Esophagus muscularis mucosa (tissue), 4 donors: ENCODE data around the gene GRPR.

Experiments
- EP300 ChIP-seq: sonication (generic); formaldehyde crosslinking; IDR thresholded peaks from one replicate; pipeline ENCODE4 v1.6.1; 2017; ENCODE audit warnings: antibody characterized with exemption
- POLR2A ChIP-seq: fragments of 450-650 bp; IDR thresholded peaks from one replicate; pipeline ENCODE4 v1.6.1; 2017; ENCODE audit warnings: antibody characterized with exemption, moderate library complexity, mild to moderate bottlenecking, low read depth
- POLR2AphosphoS5 ChIP-seq, 2 donors: sonication (generic); formaldehyde crosslinking; IDR thresholded peaks; one replicate each; pipeline ENCODE4 v1.6.1; 2017; ENCODE audit warnings: antibody characterized with exemption in 2 of 2
- TF ChIP-seq, protein P1 (sequence below), 3 experiments: fragments of 200-600 bp in 2 of 3; fragments of 450-650 bp in 1 of 3; sonication (generic) in 2 of 3; IDR thresholded peaks; one replicate each; pipeline ENCODE4 v1.5.1; 2017 to 2019; ENCODE audit warnings: antibody characterized with exemption in 3 of 3, mild to moderate bottlenecking in 2 of 3, moderate library complexity in 1 of 3

DNA sequence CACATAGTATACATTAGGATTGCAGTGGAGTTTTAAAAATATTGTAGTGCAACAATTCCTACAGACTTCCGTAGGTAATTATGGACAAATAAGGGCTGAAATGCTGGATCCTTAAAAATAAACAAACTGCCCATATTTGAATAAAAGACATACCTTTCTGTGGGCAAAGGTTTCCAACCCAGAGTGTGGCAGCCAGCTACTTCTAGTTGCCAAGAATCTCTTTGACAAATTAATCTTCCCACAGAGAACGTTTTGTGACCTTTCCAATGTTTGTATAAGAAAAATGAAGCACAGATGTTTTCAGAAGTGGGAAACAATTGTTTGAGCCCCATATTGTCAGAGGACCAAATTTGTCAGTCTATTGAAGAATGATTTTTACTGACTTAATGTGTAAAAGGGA, 21.1 kb downstream of the GRPR start:
- TF ChIP-seq, protein P1, sequence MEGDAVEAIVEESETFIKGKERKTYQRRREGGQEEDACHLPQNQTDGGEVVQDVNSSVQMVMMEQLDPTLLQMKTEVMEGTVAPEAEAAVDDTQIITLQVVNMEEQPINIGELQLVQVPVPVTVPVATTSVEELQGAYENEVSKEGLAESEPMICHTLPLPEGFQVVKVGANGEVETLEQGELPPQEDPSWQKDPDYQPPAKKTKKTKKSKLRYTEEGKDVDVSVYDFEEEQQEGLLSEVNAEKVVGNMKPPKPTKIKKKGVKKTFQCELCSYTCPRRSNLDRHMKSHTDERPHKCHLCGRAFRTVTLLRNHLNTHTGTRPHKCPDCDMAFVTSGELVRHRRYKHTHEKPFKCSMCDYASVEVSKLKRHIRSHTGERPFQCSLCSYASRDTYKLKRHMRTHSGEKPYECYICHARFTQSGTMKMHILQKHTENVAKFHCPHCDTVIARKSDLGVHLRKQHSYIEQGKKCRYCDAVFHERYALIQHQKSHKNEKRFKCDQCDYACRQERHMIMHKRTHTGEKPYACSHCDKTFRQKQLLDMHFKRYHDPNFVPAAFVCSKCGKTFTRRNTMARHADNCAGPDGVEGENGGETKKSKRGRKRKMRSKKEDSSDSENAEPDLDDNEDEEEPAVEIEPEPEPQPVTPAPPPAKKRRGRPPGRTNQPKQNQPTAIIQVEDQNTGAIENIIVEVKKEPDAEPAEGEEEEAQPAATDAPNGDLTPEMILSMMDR (IDR thresholded peaks at IDR 0.05): no peak
- TF ChIP-seq POLR2A (no peak), POLR2AphosphoS5 (IDR thresholded peaks at IDR 0.05) (no peak), EP300 (no peak)
